HL-60 (cell line): ENCODE results near the gene MEOX1.

Experiments
- DNase-seq, 2 experiments: peaks; one replicate each; pipeline ENCODE4 v3.0.0-alpha.2; 2010 to 2020; ENCODE audit warnings: low read depth in 1 of 2, low spot score in 1 of 2
- H3K27ac ChIP-seq: fragments of 250-450 bp; sonication (Bioruptor Pico); replicated peaks from 2 replicates; pipeline ENCODE4 v1.5.1; 2020; ENCODE audit warnings: mild to moderate bottlenecking, moderate library complexity
- H3K27me3 ChIP-seq: fragments of 250-450 bp; sonication (Bioruptor Pico); 2 replicates; pipeline ENCODE4 v1.5.1; 2021; ENCODE audit warnings: mild to moderate bottlenecking, moderate library complexity; ENCODE audit not compliant: insufficient read depth, poor library complexity, severe bottlenecking
- H3K4me3 ChIP-seq: replicated peaks from 2 replicates; pipeline ENCODE4 v1.5.1; 2011; ENCODE audit warnings: mild to moderate bottlenecking, control low read depth, low read length; ENCODE audit not compliant: insufficient read depth
- GABPA ChIP-seq: IDR thresholded peaks from 2 replicates; pipeline ENCODE4 v1.6.1; 2012; ENCODE audit warnings: low read depth
- POLR2AphosphoS5 ChIP-seq: IDR thresholded peaks from 2 replicates; pipeline ENCODE4 v1.6.1; 2012; ENCODE audit warnings: low read depth
- SPI1 ChIP-seq: IDR thresholded peaks from 2 replicates; pipeline ENCODE4 v1.6.1; 2012; ENCODE audit warnings: low read depth, mild to moderate bottlenecking, borderline replicate concordance
- TF ChIP-seq, protein P1 (sequence below): IDR thresholded peaks from 2 replicates; pipeline ENCODE4 v1.6.1; 2012; ENCODE audit warnings: low read depth; ENCODE audit not compliant: insufficient replicate concordance
- TF ChIP-seq, protein P2 (sequence below): IDR thresholded peaks from one replicate; pipeline ENCODE4 v1.5.1; 2011; ENCODE audit warnings: low read length, control low read depth, inconsistent platforms; ENCODE audit not compliant: insufficient read depth

Gene MEOX1

DNA sequence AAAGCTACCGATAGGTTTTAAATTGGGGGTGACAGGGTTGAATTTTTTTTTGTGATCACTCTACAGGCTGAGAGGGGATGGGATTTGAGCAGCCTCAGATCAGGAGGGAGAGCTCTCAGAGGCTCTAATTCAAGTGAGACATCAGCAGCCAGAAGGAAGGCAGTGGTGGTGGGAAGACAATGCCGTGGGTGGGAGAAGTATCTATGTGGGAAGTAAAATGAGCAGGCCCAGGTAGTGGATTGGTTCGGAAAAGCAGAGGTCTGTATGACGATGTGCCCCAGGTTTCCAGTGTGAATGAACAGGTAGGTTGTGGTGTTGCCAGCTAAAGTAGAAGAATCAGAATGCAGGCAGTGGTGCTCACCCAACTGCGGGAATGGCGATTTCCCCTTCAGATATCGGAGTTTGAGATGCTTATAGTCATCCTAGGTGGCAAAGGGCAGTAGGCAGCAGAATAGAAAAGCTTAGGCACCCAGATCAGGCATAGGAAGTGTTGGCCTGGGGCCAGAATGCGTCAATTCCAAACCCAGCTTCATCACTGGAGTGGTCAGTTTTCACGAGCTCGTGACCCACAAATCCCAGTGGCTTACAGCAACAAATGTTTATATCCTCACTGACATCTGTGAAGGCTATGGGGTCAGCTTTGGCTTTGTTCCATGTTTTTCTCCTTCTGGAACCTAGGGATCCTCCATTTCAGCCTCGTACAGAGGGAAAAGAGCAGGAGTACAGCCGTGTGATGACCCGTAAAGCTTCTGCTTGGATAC is 24.0 kb downstream of the MEOX1 start:
- DNase-seq: no peak
- TF ChIP-seq POLR2AphosphoS5 (no peak), SPI1 (no peak), GABPA (no peak)
- TF ChIP-seq, protein P1, sequence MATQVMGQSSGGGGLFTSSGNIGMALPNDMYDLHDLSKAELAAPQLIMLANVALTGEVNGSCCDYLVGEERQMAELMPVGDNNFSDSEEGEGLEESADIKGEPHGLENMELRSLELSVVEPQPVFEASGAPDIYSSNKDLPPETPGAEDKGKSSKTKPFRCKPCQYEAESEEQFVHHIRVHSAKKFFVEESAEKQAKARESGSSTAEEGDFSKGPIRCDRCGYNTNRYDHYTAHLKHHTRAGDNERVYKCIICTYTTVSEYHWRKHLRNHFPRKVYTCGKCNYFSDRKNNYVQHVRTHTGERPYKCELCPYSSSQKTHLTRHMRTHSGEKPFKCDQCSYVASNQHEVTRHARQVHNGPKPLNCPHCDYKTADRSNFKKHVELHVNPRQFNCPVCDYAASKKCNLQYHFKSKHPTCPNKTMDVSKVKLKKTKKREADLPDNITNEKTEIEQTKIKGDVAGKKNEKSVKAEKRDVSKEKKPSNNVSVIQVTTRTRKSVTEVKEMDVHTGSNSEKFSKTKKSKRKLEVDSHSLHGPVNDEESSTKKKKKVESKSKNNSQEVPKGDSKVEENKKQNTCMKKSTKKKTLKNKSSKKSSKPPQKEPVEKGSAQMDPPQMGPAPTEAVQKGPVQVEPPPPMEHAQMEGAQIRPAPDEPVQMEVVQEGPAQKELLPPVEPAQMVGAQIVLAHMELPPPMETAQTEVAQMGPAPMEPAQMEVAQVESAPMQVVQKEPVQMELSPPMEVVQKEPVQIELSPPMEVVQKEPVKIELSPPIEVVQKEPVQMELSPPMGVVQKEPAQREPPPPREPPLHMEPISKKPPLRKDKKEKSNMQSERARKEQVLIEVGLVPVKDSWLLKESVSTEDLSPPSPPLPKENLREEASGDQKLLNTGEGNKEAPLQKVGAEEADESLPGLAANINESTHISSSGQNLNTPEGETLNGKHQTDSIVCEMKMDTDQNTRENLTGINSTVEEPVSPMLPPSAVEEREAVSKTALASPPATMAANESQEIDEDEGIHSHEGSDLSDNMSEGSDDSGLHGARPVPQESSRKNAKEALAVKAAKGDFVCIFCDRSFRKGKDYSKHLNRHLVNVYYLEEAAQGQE: no peak
- TF ChIP-seq, protein P2, sequence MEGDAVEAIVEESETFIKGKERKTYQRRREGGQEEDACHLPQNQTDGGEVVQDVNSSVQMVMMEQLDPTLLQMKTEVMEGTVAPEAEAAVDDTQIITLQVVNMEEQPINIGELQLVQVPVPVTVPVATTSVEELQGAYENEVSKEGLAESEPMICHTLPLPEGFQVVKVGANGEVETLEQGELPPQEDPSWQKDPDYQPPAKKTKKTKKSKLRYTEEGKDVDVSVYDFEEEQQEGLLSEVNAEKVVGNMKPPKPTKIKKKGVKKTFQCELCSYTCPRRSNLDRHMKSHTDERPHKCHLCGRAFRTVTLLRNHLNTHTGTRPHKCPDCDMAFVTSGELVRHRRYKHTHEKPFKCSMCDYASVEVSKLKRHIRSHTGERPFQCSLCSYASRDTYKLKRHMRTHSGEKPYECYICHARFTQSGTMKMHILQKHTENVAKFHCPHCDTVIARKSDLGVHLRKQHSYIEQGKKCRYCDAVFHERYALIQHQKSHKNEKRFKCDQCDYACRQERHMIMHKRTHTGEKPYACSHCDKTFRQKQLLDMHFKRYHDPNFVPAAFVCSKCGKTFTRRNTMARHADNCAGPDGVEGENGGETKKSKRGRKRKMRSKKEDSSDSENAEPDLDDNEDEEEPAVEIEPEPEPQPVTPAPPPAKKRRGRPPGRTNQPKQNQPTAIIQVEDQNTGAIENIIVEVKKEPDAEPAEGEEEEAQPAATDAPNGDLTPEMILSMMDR: no peak

DNA sequence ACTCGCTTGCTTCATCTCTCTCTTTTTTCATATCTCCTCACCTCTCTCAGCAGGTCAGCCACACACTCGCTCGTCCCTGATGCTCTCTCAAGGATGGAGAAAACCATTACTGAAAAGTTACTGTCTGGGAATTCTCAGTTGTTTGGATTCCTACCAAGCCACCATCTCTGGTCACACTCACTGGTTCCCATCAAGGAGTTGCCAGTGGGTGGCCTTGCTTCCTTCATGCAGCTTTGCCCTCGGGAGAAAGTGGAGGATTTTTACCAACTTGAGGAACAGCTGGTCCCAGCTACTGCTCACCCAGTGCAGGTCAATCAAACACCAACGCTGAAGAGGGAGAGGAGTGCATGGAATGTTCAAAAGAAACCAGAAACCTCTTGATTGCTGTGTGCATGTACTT is 25.3 kb downstream of the MEOX1 start:
- DNase-seq: no peak
- H3K27me3 ChIP-seq: peaks cover 2% of the 10 kb centered on the region
- H3K4me3 ChIP-seq: no peak overlapping the region
- H3K27ac ChIP-seq: no peak overlapping the region
- TF ChIP-seq POLR2AphosphoS5 (no peak), SPI1 (no peak), GABPA (no peak)
- TF ChIP-seq, protein P1: no peak
- TF ChIP-seq, protein P2: no peak

More for the DNA sequence above, 24.0 kb downstream of the MEOX1 start:
- Histone ChIP-seq H3K27me3 (peaks cover 4% of the 10 kb centered on the region), H3K27ac (no peak overlapping the region), H3K4me3 (no peak overlapping the region)

DNA sequence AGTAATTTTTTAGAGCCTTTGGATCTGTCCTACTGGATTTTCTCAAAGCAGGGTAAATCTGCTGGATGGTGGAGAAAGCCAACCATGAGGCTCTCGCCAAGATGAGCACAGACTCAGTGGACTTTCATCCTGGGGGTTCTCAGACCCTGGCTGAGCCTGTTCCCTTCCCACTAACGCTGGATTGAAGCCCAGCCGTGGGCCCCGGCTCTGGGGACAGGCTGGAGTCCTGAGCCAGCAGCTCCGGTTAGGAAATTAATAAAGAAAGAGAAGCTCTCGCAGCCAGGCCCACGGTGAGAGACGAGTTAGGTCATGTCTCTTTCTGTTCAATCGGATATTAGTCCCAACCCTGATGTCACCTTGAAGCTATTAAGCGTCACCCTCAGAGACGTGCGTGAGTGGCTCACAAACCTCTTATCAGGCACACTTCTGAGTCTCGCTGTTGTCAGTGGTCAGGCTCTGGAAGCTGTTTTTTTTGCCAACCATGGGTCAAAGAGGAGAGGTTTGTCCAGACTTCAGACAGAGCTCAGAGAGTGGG is 27.1 kb downstream of the MEOX1 start:
- H3K27ac ChIP-seq: no peak overlapping the region
- no peaks in the 10 kb centered on the region for H3K27me3 ChIP-seq
- TF ChIP-seq, protein P2: no peak
- TF ChIP-seq SPI1 (no peak), POLR2AphosphoS5 (no peak), GABPA (no peak)
- TF ChIP-seq, protein P1: no peak
- DNase-seq: no peak
- no peak overlapping the region for H3K4me3 ChIP-seq
